ENCODE measurements around the gene PIGR.

DNA sequence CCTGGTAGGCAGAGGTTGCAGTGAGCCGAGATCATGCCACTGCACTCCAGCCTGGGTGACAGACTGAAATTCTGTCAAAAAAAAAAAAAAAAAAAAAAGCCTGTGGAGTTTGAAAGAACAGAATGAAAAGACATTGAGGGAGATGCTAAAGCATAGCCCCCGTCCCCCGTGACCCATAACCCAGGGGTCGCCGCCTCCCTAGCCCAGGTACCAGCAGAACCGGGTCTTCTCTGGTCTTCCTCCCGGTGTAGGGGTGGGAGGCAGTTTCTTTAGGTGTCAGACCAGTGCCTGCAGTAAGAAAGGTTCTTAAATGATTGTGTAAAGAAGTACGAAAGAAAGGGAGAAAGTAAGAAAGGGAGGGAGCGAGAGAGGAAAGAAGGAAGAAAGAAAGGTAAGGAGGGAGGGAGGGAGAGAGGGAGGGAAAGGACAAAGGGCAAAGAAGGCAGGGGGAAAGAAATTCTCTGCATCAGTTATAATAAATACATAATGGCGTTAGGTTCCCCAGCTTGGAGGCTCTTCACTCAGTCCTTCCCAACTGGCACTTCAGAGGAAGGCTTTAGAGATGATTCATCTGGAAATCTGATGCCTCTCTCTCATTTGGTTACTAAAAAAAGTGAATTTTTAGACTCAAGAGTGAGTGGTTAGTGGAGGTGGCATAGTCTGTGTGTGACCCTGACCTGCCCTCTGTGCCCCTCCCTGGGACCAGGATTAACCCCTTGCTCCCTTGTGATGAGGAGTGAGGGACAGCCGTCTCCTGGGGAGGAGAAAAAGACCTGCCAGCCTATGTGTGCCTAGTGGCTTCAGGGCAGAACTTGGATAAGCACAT lies 48.0 kb downstream of the PIGR start:
- TF ChIP-seq, protein P1, sequence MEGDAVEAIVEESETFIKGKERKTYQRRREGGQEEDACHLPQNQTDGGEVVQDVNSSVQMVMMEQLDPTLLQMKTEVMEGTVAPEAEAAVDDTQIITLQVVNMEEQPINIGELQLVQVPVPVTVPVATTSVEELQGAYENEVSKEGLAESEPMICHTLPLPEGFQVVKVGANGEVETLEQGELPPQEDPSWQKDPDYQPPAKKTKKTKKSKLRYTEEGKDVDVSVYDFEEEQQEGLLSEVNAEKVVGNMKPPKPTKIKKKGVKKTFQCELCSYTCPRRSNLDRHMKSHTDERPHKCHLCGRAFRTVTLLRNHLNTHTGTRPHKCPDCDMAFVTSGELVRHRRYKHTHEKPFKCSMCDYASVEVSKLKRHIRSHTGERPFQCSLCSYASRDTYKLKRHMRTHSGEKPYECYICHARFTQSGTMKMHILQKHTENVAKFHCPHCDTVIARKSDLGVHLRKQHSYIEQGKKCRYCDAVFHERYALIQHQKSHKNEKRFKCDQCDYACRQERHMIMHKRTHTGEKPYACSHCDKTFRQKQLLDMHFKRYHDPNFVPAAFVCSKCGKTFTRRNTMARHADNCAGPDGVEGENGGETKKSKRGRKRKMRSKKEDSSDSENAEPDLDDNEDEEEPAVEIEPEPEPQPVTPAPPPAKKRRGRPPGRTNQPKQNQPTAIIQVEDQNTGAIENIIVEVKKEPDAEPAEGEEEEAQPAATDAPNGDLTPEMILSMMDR (IDR thresholded peaks at IDR 0.05) = no peak
- TF ChIP-seq EP300 (IDR thresholded peaks at IDR 0.05) = no peak

Data from ovary (tissue), 3 donors.